Activated T-helper 1 cell treated with anti-CD3 and anti-CD28 coated beads, Interleukin-2, amount 50 U/mL, for 16 hours (primary cell): Measurements from ENCODE around the gene CEP112.

ENCODE experiments used
- DNase-seq, 2 donors: peaks; one replicate each; pipeline ENCODE4 v3.0.0-alpha.2; 2020; ENCODE audit warnings: low read depth in 1 of 2, low spot score in 1 of 2

CEP112 gene

GRCh38 chr17:65618516-65618915, 573.4 kb downstream of the CEP112 start:
- no peak for DNase-seq

GRCh38 chr17:65617496-65617895, 574.4 kb downstream of the CEP112 start:
- DNase-seq: no peak

- DNase-seq: no peak
These were observed 582.2 kb downstream of the CEP112 start for GRCh38 chr17:65609749-65610148.

- no peak for DNase-seq
These were observed 582.6 kb downstream of the CEP112 start for GRCh38 chr17:65609286-65609685.

GRCh38 chr17:65604070-65604469, 587.9 kb downstream of the CEP112 start:
- no peak for DNase-seq

GRCh38 chr17:65601881-65602280, 590.1 kb downstream of the CEP112 start:
- no peak for DNase-seq

GRCh38 chr17:65601145-65601544, 590.8 kb downstream of the CEP112 start:
- no peak for DNase-seq

GRCh38 chr17:65600518-65600917, 591.4 kb downstream of the CEP112 start:
- no peak for DNase-seq

- DNase-seq: no peak
These were observed 592.3 kb downstream of the CEP112 start for GRCh38 chr17:65599650-65600049.

- DNase-seq: no peak
These were observed 593.2 kb downstream of the CEP112 start for GRCh38 chr17:65598746-65599145.

- DNase-seq: no peak
These were observed 596.8 kb downstream of the CEP112 start for GRCh38 chr17:65595071-65595656.

GRCh38 chr17:65593855-65594845, 597.8 kb downstream of the CEP112 start:
- DNase-seq: no peak

GRCh38 chr17:65593092-65593854, 598.7 kb downstream of the CEP112 start:
- DNase-seq: no peak

- no peak for DNase-seq
These were observed 599.6 kb downstream of the CEP112 start for GRCh38 chr17:65592125-65592965.

GRCh38 chr17:65589321-65589720, 602.6 kb downstream of the CEP112 start:
- DNase-seq: no peak

GRCh38 chr17:65588181-65588808, 603.6 kb downstream of the CEP112 start:
- no peak for DNase-seq

GRCh38 chr17:65587534-65588180, 604.3 kb downstream of the CEP112 start:
- no peak for DNase-seq

GRCh38 chr17:65586899-65587298, 605.0 kb downstream of the CEP112 start:
- no peak for DNase-seq
